ENCODE results near the gene RASSF8. TPM values are rescaled to one million over a fixed set of nuclear protein-coding genes. Genes with fewer than 3 reads are reported as not detected.
A peak's percentile ranks its signal among the peaks of the same experiment; 100 is the strongest.

RASSF8 gene
- polyA plus RNA-seq, 4 donors, result 0.22 to 6.0 (median 2.6) TPM

- DNase-seq, result no peak
- Histone ChIP-seq H3K27me3 (ENCODE audit: control insufficient read depth in 3 of 3, insufficient read depth in 3 of 3, low read length in 3 of 3) (peaks cover 0 to 35% (median 0%) of the 10 kb centered on the region in 3 donors), H3K36me3 (ENCODE audit: control insufficient read depth in 3 of 3, insufficient read depth in 2 of 3, low read depth in 1 of 3, low read length in 3 of 3) (no peaks in the 10 kb centered on the region), H3K4me3 (ENCODE audit: low read depth in 1 of 3, low read length in 3 of 3) (peak overlapping the region in 2 of 3 donors; percentile 60 to 69), H3K9me3 (ENCODE audit: control insufficient read depth in 2 of 2, insufficient read depth in 1 of 2, low read depth in 1 of 2, low read length in 1 of 2) (no peaks in the 10 kb centered on the region), H3K4me1 (ENCODE audit: control insufficient read depth in 3 of 3, insufficient read depth in 2 of 3, low read depth in 1 of 3, low read length in 2 of 3) (peaks cover 0 to 21% (median 9%) of the 10 kb centered on the region in 3 donors), H3K27ac (ENCODE audit: low read depth in 1 of 3, low read length in 2 of 3) (peak overlapping the region in 2 of 3 donors; percentile 60 to 83)
- 22 to 28% (median 28%) methylated on average over 8 of the region's 8 CpGs for WGBS, 3 donors
- no peak for FAIRE-seq
Observed at GRCh38 chr12:26123482-26123980, 165.0 kb downstream of the RASSF8 start.

- peak within 1 kb of the TSS; percentile 71 to 95 (median 74) for H3K27ac ChIP-seq (ENCODE audit: low read depth in 1 of 3, low read length in 2 of 3)
- H3K27me3 ChIP-seq (ENCODE audit: control insufficient read depth in 3 of 3, insufficient read depth in 3 of 3, low read length in 3 of 3), result peaks cover 0 to 42% (median 0%) of the 10 kb centered on the region in 3 donors
- peaks cover 0 to 17% (median 9%) of the 10 kb centered on the region in 3 donors for H3K4me1 ChIP-seq (ENCODE audit: control insufficient read depth in 3 of 3, insufficient read depth in 2 of 3, low read depth in 1 of 3, low read length in 2 of 3)
- DNase-seq (peak; percentile 52 to 80), FAIRE-seq (no peak)
- 1 to 2% (median 1%) methylated on average over 48 to 53 of the region's 54 CpGs for WGBS, 3 donors
- H3K9me3 ChIP-seq (ENCODE audit: control insufficient read depth in 2 of 2, insufficient read depth in 1 of 2, low read depth in 1 of 2, low read length in 1 of 2), result no peaks in the 10 kb centered on the region
- peak within 1 kb of the TSS; percentile 46 to 60 (median 59) for H3K4me3 ChIP-seq (ENCODE audit: low read depth in 1 of 3, low read length in 3 of 3)
- H3K36me3 ChIP-seq (ENCODE audit: control insufficient read depth in 3 of 3, insufficient read depth in 2 of 3, low read depth in 1 of 3, low read length in 3 of 3), result no peaks in the 10 kb centered on the region
Observed at GRCh38 chr12:26124446-26125399, 166.2 kb downstream of the RASSF8 start, which contains the start of gene BHLHE41. Gene BHLHE41 (minus strand): TSS chr12:26125037. CDS start chr12:26124779, 258 bp downstream.

- Histone ChIP-seq H3K27ac (ENCODE audit: low read depth in 1 of 3, low read length in 2 of 3) (peak overlapping the region; percentile 71 to 95 (median 74)), H3K27me3 (ENCODE audit: control insufficient read depth in 3 of 3, insufficient read depth in 3 of 3, low read length in 3 of 3) (peaks cover 0 to 42% (median 0%) of the 10 kb centered on the region in 3 donors), H3K9me3 (ENCODE audit: control insufficient read depth in 2 of 2, insufficient read depth in 1 of 2, low read depth in 1 of 2, low read length in 1 of 2) (no peaks in the 10 kb centered on the region), H3K4me1 (ENCODE audit: control insufficient read depth in 3 of 3, insufficient read depth in 2 of 3, low read depth in 1 of 3, low read length in 2 of 3) (peaks cover 0 to 17% (median 9%) of the 10 kb centered on the region in 3 donors), H3K36me3 (ENCODE audit: control insufficient read depth in 3 of 3, insufficient read depth in 2 of 3, low read depth in 1 of 3, low read length in 3 of 3) (no peaks in the 10 kb centered on the region), H3K4me3 (ENCODE audit: low read depth in 1 of 3, low read length in 3 of 3) (peak overlapping the region; percentile 46 to 60 (median 59))
- DNase-seq, result peak; percentile 86 to 92
- FAIRE-seq, result no peak
- 0 to 1% (median 1%) methylated on average over 64 to 66 of the region's 66 CpGs for WGBS, 3 donors
Observed at GRCh38 chr12:26125400-26126339, 167.2 kb downstream of the RASSF8 start.

GRCh38 chr12:26126340-26127284 is 168.1 kb downstream of the RASSF8 start:
- WGBS, 3 donors, result 4 to 6% (median 5%) methylated on average over 60 of the region's 60 CpGs
- FAIRE-seq (no peak), DNase-seq (peak; percentile 87 to 93)

GRCh38 chr12:26127404-26127803 is 168.9 kb downstream of the RASSF8 start:
- no peaks in the 10 kb centered on the region for H3K36me3 ChIP-seq (ENCODE audit: control insufficient read depth in 3 of 3, insufficient read depth in 2 of 3, low read depth in 1 of 3, low read length in 3 of 3)
- H3K4me3 ChIP-seq (ENCODE audit: low read depth in 1 of 3, low read length in 3 of 3), result no peak overlapping the region
- no peak for DNase-seq
- no peaks in the 10 kb centered on the region for H3K9me3 ChIP-seq (ENCODE audit: control insufficient read depth in 2 of 2, insufficient read depth in 1 of 2, low read depth in 1 of 2, low read length in 1 of 2)
- H3K27me3 ChIP-seq (ENCODE audit: control insufficient read depth in 3 of 3, insufficient read depth in 3 of 3, low read length in 3 of 3), result peaks cover 0 to 38% (median 0%) of the 10 kb centered on the region in 3 donors
- FAIRE-seq, result no peak
- H3K4me1 ChIP-seq (ENCODE audit: control insufficient read depth in 3 of 3, insufficient read depth in 2 of 3, low read depth in 1 of 3, low read length in 2 of 3), result peaks cover 0 to 13% (median 3%) of the 10 kb centered on the region in 3 donors
- WGBS, 3 donors, result 77 to 86% (median 84%) methylated on average over 2 of the region's 2 CpGs
- H3K27ac ChIP-seq (ENCODE audit: low read depth in 1 of 3, low read length in 2 of 3), result no peak overlapping the region

More at GRCh38 chr12:26126340-26127284, 168.1 kb downstream of the RASSF8 start:
- H3K9me3 ChIP-seq (ENCODE audit: control insufficient read depth in 2 of 2, insufficient read depth in 1 of 2, low read depth in 1 of 2, low read length in 1 of 2), result no peaks in the 10 kb centered on the region
- peak overlapping the region; percentile 46 to 60 (median 59) for H3K4me3 ChIP-seq (ENCODE audit: low read depth in 1 of 3, low read length in 3 of 3)
- H3K36me3 ChIP-seq (ENCODE audit: control insufficient read depth in 3 of 3, insufficient read depth in 2 of 3, low read depth in 1 of 3, low read length in 3 of 3), result no peaks in the 10 kb centered on the region
- peak overlapping the region; percentile 71 to 95 (median 74) for H3K27ac ChIP-seq (ENCODE audit: low read depth in 1 of 3, low read length in 2 of 3)
- H3K27me3 ChIP-seq (ENCODE audit: control insufficient read depth in 3 of 3, insufficient read depth in 3 of 3, low read length in 3 of 3), result peaks cover 0 to 39% (median 0%) of the 10 kb centered on the region in 3 donors
- H3K4me1 ChIP-seq (ENCODE audit: control insufficient read depth in 3 of 3, insufficient read depth in 2 of 3, low read depth in 1 of 3, low read length in 2 of 3), result peaks cover 0 to 15% (median 9%) of the 10 kb centered on the region in 3 donors

- no peak overlapping the region for H3K27ac ChIP-seq (ENCODE audit: low read depth in 1 of 3, low read length in 2 of 3)
- H3K27me3 ChIP-seq (ENCODE audit: control insufficient read depth in 3 of 3, insufficient read depth in 3 of 3, low read length in 3 of 3), result peaks cover 0 to 33% (median 0%) of the 10 kb centered on the region in 3 donors
- DNase-seq, result no peak
- peaks cover 0 to 13% (median under 1%) of the 10 kb centered on the region in 3 donors for H3K4me1 ChIP-seq (ENCODE audit: control insufficient read depth in 3 of 3, insufficient read depth in 2 of 3, low read depth in 1 of 3, low read length in 2 of 3)
- FAIRE-seq, result no peak
- H3K4me3 ChIP-seq (ENCODE audit: low read depth in 1 of 3, low read length in 3 of 3), result no peak overlapping the region
- no peaks in the 10 kb centered on the region for H3K36me3 ChIP-seq (ENCODE audit: control insufficient read depth in 3 of 3, insufficient read depth in 2 of 3, low read depth in 1 of 3, low read length in 3 of 3)
- H3K9me3 ChIP-seq (ENCODE audit: control insufficient read depth in 2 of 2, insufficient read depth in 1 of 2, low read depth in 1 of 2, low read length in 1 of 2), result no peaks in the 10 kb centered on the region
Observed at GRCh38 chr12:26128168-26128567, 169.7 kb downstream of the RASSF8 start.
